HepG2 (cell line): ENCODE data around the gene GDPGP1.

ENCODE experiments used
- CTCF ChIP-seq: sonication (generic); formaldehyde crosslinking; IDR thresholded peaks from 2 replicates; pipeline ENCODE4 v1.5.0; 2020; ENCODE audit warnings: mild to moderate bottlenecking, missing genetic modification reagents, moderate library complexity
- EP300 ChIP-seq, 3 experiments: sonication (generic) in 1 of 3; formaldehyde crosslinking in 1 of 3; IDR thresholded peaks; 2 replicates each; pipeline versions ENCODE4 v1.5.1 to v1.6.1; 2011 to 2020; ENCODE audit warnings: low read depth in 2 of 3, low read length in 2 of 3, borderline replicate concordance in 1 of 3, improper control_type of control experiment in 1 of 3, mild to moderate bottlenecking in 1 of 3, missing genetic modification reagents in 1 of 3, moderate library complexity in 1 of 3
- ESRRA ChIP-seq: sonication (generic); formaldehyde crosslinking; IDR thresholded peaks from 2 replicates; pipeline ENCODE4 v1.5.1; 2020; ENCODE audit warnings: mild to moderate bottlenecking, low read depth, missing genetic modification reagents
- HMG20A ChIP-seq: IDR thresholded peaks from 2 replicates; pipeline ENCODE4 v1.6.1; 2016; ENCODE audit warnings: borderline replicate concordance
- RERE ChIP-seq: IDR thresholded peaks from 2 replicates; pipeline ENCODE4 v1.6.1; 2016; ENCODE audit warnings: low read depth, missing genetic modification reagents, missing compliant biosample characterization
- ZBTB49 ChIP-seq: sonication (generic); formaldehyde crosslinking; IDR thresholded peaks from 2 replicates; pipeline ENCODE4 v1.4.0; 2020; ENCODE audit warnings: missing genetic modification reagents, borderline replicate concordance

GRCh38 chr15:90265271-90266060 lies 31.5 kb downstream of the GDPGP1 start, which contains the start of gene NGRN:
- TF ChIP-seq ZBTB49 (CRISPR knock-in tag) (no peak), ESRRA (CRISPR knock-in tag) (0 out of 2 replicates have a peak, but pooled peaks have one; percentile 50), RERE (CRISPR knock-in tag) (peak; percentile 22; the same call in 1 of the 2 replicates), HMG20A (CRISPR knock-in tag) (no peak), CTCF (CRISPR knock-in tag) (no peak), EP300 (IDR thresholded peaks at IDR 0.05; ENCODE audit: low read depth in 2 of 2, low read length in 2 of 2) (no peak), EP300 (CRISPR knock-in tag; IDR thresholded peaks at IDR 0.05; ENCODE audit: borderline replicate concordance) (peak; percentile 39; the same call in 1 of the 2 replicates)
